HG02973 (cell line): Measurements from ENCODE around the gene NR3C1.

Source experiments
- ATAC-seq: cut with Tn5 transposase; IDR thresholded peaks from one replicate; pipeline ENCODE4 v1.9.1; 2021; ENCODE audit warnings: moderate library complexity; ENCODE audit not compliant: unreplicated experiment

NR3C1 gene

DNA sequence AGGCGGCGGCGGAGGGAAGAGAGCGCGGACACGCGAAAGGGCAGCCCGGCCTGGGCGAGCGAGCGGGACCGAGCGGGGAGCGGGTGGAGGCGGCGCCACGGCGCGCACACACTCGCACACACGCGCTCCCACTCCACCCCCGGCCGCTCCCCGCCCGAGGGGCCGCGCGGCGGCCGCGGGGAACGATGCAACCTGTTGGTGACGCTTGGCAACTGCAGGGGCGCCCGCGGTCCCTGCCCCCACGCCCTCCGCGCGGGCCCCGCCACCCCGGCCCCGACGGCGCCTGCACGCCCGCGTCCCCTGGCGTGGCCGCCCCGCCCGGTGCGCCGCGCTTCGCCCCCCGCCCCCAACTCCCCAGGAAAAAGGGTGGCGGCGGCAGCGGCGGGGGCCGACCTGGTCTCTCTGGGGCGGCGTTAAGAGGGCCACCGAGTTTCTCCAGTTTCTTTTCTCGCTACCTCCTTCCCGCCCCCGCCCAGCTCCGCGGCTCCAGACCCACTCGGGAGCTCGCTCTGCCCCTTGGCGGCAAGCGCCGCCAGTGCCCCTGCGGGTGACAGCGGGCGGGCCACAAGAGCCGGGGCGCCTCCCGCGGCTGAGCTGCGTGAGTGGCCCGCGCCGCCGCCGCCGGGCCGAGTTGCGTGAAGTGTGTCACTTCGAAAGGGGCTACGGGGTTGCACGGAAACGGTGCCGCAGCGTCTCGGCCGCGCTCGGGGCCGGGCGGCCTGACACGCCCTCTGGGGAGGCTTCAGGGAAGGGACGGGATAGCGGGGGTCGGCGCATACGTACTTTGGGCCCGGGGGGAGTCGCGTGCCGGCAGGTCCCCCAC lies at the start of gene NR3C1:
TSS of gene NR3C1 (minus strand) at position 94 of the 823 bp plus-strand sequence. CDS start 2,847 bp downstream, outside the sequence.
- peak; percentile 58 for ATAC-seq

GRCh38 chr5:143449772-143450171 lies 46.3 kb upstream of the NR3C1 start:
- ATAC-seq = no peak

- ATAC-seq = no peak
Observed at GRCh38 chr5:143448518-143448917, 45.0 kb upstream of the NR3C1 start.

- no peak for ATAC-seq
Observed at GRCh38 chr5:143447983-143448382, 44.5 kb upstream of the NR3C1 start.

DNA sequence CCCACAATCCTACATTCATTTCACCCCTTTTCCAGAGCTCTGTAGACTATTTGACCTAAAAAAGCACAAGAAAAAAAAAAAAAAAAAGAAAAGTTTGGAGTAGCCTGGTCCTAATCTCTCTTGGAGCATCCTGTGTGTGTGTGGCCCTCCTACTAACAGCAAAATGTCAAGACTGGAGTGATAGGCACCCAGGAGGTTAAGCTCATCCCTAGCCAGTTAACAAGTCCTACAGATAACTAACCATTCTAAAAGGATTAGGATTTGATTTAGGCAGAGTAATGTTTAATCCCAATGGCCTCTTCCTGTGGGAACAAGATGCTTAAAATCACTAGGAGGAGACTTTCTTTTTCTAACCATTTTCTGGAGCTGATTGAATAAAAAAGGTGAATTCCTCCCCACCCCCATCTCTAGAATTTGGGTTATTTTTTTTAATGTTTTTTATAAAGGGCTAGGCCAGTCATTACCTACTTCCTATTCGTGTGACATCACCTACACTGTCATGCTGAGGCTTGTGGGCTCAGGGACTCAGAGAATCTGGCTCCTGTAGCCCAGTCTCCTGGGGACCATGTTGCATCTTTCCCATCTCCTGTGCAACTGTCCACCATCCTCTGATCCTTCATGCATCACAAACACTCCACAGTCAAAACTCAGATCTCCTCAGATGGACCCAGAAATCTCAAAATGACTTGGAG lies 43.2 kb upstream of the NR3C1 start:
- no peak for ATAC-seq

DNA sequence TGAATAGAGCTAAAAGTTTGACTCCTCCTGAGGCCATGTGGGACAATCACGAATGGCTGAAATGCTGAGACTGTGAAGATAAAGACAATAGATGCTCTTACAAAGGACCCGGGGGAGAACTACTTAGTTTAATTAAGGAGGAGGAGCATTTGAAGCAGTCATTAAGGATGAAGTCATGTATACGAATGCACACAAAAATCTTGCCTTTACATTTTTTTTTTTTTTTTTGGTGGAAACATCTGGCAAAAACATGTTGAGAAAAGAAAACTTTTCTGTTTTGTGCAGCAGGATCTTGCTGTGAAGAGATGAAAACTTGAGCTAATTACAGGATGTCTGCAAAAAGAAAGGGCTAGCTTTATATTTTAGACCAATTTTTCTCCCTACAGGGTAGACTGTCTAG lies 42.3 kb upstream of the NR3C1 start:
- no peak for ATAC-seq

- ATAC-seq = no peak
Observed at GRCh38 chr5:143443330-143443729, 39.8 kb upstream of the NR3C1 start.

- ATAC-seq = no peak
Observed at GRCh38 chr5:143442385-143442784, 38.9 kb upstream of the NR3C1 start.

GRCh38 chr5:143440448-143441115 lies 37.1 kb upstream of the NR3C1 start:
- no peak for ATAC-seq

DNA sequence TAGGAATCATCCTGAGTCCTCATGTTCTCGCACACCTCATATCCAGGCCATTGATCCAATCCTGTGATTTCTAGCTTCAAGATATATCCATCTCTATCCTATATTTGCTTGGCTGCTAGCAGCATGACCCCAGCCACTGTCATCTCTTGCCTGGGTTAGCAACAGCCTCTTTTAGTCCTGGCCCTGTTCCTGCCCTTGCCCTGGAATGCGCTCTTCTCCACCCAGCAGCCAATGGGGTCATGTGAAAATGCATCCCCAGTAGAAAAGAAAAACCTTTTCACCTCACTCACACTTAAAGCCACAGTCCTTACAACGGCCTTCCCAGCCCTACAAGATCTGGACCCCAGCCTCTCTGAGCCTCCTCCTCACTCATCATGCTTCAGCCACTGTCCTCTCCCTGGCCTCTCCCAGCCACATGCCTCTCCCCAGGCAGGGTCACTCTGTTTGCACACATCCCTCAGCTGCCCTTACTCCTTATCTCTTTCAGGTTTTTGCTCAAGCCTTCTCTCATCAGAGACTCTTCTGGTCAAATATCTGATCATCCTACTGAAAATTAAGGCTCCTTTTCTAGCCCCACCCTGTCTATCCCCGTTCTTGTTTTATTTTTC lies 34.3 kb upstream of the NR3C1 start:
- no peak for ATAC-seq

GRCh38 chr5:143436871-143437270 lies 33.4 kb upstream of the NR3C1 start:
- no peak for ATAC-seq

DNA sequence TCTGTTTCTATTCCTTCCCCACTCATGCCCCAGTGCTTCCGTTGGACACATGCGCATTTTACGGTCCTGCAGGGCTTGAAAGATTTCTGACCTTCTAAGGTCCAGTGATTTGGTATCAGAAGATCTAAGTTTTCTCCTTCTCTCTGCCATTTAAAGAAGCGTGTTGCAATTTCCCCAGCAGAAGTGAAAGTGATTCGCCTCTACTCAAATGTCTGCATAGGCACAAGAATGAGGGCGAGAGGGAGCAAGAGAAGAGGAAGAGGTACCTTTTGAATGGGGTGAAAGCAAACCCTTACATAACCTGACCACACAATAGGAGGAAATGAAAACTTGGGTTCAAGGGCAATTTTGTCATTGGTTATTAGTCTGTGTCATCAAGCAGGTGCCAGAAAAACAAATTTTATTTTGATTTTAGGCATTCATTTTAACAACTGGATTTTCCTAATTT lies 31.7 kb upstream of the NR3C1 start:
- peak; percentile 82 for ATAC-seq

DNA sequence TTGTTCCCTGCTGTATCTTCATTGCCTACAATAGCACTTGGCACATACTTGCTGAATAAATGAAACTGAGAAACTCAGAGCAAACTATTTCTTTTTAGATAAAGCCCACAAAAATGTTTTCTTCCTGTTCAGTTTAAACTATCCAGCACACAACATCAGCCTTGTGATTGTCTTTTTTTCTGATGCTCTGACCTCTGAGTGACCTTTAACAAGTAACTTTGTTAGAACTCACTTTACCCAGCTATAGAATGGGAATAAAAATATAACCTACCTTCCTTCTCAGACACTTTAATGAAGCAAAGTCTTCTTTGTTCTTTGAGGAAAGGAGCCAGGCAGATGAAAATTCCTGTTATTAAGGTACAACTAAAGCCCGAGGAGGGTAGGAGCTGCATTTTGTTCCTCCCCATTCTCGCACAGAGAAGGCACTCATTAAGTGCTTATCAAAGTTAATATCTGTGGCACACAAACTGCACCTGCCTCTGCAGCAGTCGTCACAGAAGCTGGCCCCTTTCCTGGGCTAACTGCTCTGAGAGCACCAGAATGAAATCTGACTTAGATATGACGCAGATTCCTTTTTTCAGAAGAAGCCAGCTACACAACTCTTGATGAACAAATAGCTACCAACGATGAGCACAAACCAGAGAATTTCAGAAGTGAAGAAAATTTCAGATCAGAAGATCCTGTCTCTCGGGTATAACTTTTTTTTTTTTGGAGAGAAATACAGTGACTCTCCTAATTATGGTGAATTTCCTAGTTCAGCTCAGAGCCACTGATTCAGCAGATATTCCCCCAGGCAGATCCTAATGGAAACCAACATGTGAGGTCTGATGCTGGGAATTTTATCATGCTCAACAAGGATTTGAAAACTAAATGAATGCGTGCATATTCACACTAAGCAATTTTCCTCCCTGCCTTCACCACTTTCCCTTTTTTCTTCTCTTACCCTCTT lies 31.0 kb upstream of the NR3C1 start:
- peak; percentile 36 for ATAC-seq

DNA sequence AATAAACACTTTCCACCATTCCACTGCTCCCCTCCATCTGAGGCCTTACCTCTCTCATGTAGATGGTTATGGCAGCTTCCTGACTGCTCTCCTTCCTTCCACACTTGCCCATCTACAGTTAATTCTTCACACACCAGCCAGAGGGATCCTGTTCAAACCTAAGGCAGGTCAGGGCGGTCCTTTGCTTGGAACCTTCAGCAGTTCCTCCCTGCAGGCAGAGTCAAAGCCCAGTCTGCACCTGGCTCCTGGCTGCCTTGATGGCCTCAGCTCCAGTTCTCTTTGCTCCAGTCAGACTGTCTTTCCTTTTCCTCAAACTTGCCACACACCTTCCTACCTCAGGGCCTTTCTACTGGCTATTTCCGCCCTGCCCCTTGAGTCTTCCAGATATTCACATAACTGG lies 30.2 kb upstream of the NR3C1 start:
- no peak for ATAC-seq

- ATAC-seq = peak; percentile 30
Observed at GRCh38 chr5:143432658-143433239, 29.3 kb upstream of the NR3C1 start.

DNA sequence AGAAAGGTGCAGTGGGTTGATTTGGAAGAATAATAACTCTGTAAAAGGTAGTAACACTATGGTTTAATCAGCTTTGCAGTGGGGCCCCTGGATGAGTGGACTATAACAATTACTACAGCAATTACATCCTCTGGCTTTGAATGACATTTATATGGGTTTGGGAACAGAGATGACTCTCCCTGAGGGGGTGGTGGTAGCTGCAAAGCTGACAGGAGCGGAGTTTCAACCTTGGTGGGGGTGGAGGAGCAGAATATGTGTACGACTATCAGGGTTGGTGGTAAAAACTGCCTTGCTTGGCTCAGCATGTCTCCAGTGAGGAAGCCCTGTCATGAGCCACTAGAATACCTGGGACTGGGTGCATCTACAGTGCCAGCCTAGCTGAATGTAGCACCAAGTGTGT lies 28.3 kb upstream of the NR3C1 start:
- ATAC-seq = no peak

GRCh38 chr5:143428738-143429420 lies 25.4 kb upstream of the NR3C1 start:
- no peak for ATAC-seq

- ATAC-seq = no peak
Observed at GRCh38 chr5:143428155-143428554, 24.7 kb upstream of the NR3C1 start.

GRCh38 chr5:143427122-143427735 lies 23.7 kb upstream of the NR3C1 start:
- no peak for ATAC-seq
